ENCODE measurements around the gene SLC1A3.

The SLC1A3 gene

DNA sequence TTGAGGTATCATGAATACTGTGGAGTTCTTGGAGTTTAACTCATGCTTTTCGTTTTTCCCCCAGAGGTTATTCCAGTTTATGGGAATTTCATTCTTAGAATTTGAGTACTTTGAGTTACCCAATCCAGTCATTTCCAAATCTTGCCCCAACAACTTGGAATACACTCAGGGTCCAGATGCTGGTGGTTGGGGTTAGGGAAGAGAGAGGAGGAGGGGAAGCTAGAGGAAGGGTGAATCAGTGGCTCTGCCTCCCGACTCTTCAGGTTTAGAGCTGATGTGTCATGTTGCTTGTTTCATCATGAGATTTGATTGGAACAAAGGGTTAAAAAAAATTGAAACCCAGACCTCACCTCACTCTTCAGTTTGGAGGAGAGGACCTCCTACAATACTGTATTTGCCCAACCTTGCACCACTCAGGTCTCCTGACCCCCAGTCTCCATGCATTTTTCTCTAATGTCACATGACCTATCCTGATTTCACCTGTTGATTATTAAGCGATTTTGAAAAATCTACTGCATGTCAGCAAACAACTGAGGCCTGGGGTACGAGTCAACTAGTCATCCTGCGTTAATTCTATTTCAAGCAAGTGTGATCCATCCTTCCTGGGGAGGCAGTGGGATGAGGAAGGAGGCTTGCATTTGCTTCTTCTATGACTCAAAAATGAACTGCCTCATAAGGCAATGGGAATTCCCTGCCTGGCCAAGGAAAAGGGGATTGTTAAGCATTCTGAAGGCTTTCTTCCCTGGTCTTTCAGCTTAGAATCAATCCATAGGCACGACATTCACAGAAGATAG is 6.2 kb upstream of the SLC1A3 start:
- no peak for DNase-seq (ENCODE audit: low read depth, low spot score)

DNA sequence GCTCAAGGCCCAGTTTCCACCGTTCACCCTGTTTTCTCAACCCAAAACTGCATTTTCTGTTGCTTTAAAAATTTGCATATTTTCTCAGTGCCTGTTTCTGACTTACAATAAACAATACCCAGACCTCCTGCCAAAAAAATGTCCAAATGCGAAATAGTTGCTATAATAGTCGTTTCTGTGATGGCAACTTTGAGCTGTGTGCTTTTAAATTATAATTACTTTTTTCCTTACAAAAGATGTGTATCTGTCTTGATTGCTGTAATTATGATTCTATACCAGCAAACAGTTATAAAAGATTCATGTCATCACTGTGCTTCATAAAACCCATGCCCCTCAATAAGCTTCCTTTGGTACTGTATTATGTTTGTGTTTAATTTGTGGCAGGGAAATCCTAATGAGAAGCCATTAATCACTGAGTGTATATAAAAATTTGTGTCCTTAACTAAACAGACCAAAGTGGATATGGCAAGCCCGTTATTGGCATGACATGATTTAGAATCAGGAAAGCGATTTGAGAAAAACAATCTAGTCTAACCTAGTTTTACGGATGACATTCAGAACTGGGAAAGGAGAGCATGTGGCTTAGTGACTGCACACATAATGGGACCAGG is 5.4 kb upstream of the SLC1A3 start:
- DNase-seq (ENCODE audit: low read depth, low spot score): no peak

DNA sequence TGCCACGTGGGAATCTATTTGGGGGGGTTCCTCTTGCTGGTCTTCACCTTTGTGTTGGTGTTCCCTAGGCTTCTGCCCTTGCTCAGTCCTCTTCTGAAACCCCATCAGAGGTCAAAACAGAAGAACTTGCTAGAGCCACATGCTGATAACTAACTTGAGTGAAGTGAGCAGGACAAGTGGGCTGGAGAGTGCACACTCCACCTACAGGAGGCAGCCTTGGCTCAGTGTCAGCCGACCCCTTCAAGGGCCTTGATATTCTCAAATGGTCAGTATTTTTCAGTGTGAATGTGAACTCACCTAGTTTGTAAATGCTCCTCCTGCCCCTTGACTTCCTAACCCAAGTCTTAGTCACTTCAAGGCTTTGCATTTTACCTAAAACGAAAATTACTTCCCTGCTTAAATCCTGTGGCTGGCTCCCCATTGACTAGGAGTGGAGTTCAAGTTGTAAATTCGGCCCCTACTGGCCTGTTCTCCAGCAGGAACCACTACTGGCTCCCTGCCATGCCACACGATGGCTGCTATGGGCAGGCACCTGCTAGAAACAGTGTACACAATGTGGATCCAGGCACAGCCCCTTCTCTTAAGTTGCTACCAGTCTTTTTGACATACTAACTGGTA is 3.6 kb upstream of the SLC1A3 start:
- no peak for DNase-seq (ENCODE audit: low read depth, low spot score)

DNA sequence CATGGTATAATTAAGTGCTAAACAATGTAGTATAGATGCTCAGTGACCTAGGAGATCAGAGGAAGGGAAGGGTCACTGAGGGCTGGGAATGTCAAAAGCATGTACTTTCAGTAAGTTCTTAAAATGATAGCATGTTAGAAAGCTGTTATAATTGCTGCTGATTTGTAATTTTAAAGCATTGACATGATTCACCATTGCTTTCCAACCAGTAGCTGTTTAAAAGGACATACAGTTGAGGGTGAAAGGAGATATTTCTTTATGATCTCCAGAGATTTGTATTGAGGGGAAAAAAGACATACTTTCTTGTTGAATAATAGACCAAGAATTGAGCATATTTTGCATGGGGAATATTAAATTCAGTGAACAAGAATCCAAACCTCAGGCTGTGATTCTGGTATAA is 1.2 kb upstream of the SLC1A3 start:
- DNase-seq (ENCODE audit: low read depth, low spot score): no peak

DNA sequence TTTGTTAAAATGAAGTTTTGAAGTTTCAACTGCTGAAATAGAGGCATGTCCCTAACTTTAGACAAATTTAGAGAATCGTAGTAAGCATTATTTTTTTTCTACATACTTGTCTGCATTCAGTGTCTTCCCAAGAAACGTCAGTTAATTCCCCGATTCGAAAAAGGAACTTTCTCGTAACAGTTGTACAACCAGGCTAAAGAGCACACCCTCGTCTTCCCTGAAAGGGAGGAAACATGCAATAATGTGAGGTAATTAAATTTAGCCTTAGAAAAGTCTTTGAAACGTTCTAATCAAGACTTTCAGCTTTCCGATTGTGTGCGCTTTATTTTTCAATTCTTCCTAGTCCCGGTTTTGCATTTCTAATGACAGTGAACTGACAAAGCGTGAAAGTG is 374 bp upstream of the SLC1A3 start:
- no peak for DNase-seq (ENCODE audit: low read depth, low spot score)

DNA sequence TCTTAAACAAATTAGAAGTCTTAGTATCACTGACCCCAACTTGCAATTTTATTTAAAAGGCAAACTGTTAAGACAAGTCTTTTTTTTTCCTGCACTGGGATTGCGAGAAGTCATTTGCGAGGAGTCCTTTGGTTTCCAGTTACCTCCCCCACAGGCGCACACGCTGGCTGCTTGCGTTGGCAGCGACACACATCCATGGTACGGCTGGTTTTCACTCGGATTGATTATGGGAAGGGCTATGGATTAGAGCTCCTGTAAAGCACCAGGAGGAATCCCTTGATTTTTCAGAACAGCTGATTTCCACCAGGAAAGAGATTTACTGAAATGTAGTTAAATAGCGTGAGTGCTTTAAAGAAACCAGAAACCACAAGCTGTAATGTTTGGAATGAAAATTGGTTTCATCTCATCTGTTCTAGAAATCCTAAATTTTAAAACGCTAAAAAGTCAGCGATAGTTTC is 737 bp downstream of the SLC1A3 start:
- DNase-seq (ENCODE audit: low read depth, low spot score): no peak

DNA sequence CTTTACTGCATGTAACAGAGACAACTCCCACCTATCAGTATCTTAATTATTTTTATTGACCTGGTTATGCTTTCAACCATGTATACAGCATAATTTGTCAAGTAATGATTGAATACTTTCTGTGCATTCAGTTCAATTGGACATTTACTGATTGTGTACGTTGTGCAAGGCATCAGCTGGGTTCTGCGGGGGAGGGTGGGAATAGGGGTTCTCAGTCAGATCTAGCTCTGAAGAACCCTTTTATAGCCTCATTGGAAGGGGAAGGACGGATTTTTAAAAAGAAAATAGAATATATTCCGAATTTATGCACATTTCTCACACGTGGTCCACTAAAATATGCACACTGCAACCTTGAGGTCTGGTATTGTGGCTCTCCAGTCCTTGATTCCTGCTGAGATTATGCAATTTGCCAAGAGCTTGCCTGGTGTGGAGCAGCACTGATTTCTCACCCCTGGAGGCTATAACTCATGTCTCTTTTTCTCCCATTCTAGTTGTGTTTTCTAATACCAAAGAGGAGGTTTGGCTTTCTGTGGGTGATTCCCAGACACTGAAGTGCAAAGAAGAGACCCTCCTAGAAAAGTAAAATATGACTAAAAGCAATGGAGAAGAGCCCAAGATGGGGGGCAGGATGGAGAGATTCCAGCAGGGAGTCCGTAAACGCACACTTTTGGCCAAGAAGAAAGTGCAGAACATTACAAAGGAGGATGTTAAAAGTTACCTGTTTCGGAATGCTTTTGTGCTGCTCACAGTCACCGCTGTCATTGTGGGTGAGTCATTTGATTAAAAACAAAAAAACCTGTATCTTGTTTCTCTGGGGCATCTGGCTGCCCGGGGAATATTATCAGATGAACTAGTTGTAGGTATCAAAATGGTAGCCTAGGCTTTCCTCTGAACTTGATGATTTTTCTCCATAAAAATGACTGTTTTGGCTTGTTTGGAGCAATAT is 1.7 kb downstream of the SLC1A3 start:
- DNase-seq (ENCODE audit: low read depth, low spot score): no peak

DNA sequence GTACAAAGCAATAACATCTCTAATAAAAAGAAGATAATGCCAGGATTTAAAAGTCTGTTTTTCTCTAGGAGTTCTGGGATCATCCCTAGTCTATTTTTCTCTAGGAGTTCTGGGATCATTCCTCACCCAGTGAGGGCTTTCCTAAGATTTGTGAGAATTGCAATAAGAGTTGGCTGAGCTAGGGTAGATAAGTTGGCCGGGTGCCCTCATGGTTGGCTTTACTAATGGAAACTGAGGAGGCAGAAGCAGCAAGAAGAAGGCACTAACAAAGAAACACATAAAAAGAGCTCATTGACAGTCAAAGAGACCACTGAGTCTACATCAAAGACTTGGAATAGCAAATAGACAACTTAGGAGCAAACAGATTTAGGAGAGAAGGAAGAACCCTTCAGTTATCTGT is 4.2 kb downstream of the SLC1A3 start:
- DNase-seq (ENCODE audit: low read depth, low spot score): no peak

DNA sequence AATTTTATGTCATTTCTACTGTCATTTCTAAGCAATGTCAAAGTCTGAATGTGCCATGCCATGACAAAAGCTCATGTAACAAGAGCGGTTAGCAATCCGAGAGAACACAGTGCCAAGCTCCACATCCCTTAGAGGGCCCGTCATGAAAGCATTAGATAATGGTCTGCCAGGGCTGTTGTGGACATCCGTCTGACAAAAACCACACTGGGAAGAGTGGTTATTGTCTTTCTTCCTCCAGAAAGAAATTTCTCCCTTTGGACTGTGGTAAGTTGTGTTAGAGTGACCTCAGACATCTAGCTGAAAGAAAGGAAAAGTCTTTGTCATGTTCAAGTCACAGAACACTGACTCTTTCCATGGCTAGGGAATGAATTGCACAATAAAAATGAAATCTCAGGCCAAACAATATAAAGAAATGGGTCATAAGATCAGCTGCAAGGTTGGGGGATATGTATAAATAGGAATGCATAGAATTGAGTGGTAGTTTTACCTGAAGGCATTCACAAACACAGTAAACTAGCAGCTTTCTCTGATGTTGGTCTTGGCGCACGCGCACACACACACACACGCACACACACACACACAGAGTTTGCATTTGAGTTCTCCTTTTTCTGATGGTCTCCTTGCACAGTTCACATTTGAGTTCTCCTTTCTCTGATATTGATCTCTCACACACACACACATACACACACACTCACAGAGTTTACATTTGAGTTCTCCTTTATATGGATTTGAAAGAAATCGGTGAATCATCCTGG is 5.3 kb downstream of the SLC1A3 start:
- DNase-seq (ENCODE audit: low read depth, low spot score): no peak

DNA sequence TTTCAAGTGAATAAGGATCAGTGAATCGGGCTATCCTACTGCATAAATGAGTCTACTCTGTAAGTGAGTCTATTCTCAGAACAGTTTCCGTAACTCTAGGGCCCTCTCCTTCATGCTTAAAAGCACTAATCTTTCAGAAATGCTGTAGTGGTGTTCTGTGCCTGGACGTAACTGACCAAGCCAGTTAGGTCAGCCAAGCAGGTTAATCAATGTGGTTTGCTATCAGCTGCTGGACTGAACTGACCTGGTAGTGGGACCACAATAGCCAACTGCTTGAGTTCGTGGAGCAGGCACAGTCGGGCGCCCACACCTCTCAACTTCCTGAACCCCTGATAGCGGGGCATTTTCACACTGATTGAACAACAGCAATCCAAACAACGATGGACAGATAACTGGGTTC is 6.8 kb downstream of the SLC1A3 start:
- no peak for DNase-seq (ENCODE audit: low read depth, low spot score)

DNA sequence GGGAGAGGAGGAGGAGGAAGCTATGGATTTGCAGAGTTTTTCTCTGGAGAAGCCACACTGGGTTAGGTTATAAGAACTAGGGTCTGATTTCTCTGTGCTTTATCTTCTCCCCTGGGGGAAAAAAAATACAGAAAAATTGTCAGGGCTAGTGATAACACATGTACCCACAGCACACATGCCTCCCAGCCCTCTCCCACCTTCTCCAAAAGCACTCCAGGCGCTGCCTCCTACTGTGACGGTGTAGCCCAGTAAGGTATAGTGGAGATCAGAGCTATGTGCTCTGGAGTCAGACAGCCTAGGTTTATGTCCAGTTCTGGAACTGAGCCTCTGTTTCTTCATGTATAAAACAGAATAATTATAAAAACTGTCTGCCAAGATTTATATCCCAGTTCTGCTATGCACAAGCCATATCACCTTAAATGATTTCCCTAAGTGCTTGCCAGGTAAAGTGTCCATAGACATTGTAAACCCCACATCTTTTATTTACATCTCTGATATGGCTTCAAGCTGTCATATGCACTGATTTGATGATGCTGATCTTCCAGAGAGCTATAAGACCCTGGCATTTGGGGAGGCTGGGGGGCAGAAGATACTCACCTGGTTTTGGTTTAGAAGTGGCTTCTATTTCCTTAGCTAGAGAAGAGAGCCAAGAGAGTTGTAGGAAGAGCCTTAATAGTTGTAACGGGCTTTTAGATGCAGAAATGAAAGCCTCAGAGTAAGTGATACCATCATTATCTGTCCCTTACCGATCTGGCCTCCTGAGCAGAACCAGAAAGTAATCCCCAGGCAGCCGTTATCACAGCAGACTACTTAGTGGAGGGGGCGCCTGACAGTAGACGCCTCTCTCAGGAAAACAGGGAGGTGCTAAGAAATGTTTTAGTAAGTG is 7.6 kb downstream of the SLC1A3 start:
- no peak for DNase-seq (ENCODE audit: low read depth, low spot score)

DNA sequence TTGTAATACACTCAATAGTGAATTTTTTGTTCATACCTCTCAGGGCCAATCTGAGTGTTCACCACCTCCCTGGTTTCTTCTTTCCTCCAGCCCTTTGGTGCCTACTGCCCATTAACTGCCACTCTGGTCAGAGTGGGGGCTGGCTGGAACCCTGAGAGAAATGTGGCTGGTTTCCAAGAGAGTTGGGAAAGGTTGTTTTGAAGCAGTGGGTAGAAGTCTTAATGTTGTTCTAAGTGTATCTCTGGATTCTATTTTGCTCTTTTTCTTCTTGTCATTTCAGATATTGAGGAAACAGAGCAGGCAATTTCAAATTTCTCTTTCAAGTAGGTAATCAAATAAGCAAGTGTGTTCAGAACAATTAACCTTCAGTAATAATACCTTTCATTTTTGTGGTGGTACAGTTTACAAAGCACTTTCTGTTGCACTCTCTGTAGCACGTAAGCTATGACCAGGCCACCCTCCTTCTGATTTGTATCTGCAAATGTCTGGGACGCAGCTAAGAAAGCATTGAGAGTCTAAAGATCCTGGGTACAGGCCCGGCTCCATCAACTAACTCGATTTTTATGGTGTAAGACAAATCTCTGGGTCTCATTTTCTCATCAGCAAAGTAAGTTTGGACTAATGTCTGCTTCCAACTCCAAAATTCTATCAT is 8.4 kb downstream of the SLC1A3 start:
- no peak for DNase-seq (ENCODE audit: low read depth, low spot score)

DNA sequence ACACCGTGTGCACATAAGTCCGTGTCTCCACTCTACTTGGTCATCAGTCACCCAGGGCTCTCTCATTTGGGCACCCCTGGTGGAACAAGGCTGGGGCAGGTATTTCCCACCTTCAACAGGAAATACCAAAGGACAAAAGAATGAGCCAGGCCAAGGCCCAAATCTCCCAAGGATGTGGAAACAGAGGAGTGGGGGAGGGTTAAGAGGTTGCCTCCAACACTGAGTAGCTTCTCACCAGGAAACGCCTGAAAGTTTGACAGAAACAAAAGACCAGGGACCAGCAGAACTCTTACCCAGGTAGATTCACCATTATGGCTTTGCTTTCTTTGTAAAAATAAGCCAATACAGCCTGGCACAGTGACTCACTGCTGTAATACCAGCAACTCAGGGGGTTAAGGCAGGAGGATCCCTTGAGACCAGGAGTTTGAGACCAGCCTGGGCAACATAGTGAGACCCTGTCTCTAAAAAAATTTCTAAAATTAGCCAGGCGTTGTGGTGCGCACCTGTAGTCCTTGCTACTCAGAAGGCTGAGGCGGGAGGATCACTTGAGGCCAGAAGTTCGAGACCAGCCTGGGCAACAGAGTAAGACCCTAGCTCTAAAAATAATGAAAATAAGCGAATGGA is 12.7 kb downstream of the SLC1A3 start:
- DNase-seq (ENCODE audit: low read depth, low spot score): no peak

DNA sequence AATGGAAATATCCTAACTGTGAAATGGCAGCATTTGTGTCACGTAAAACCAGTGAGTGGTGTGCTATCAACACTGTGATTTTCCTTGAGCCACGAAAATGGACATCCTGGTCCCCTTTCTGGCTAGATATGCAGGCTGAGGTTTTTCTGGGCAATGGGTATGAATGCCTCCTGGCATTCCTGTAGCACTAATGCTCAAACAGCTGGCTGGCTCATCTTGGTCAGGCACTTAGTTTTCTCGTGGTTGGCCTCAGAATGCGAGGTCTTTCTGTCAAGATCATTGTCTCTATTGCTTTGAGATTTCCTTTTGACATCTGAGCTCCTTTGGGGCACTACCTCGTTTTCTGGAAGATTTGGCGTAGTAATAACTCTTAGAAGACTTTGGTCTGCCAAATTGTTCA is 15.6 kb downstream of the SLC1A3 start:
- no peak for DNase-seq (ENCODE audit: low read depth, low spot score)

DNA sequence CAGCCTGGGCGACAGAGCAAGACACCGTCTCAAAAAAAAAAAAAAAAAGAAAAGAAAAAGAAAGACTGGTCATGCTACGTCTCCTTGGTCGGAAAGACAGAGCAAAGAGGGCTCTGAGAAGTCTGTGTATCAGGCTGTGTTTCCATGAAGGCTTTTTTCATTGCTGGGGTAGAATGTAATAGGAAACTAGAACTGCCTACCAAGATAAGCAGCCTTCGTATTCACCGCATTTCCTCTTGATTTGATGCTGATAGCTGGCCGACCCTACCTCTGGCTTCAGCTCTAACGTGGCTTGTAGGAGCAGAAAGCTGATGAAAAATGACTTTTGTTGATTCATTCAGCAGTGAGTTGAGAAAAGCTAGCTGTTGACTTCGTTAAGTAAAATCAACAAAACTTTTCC is 17.4 kb downstream of the SLC1A3 start:
- DNase-seq (ENCODE audit: low read depth, low spot score): no peak

DNA sequence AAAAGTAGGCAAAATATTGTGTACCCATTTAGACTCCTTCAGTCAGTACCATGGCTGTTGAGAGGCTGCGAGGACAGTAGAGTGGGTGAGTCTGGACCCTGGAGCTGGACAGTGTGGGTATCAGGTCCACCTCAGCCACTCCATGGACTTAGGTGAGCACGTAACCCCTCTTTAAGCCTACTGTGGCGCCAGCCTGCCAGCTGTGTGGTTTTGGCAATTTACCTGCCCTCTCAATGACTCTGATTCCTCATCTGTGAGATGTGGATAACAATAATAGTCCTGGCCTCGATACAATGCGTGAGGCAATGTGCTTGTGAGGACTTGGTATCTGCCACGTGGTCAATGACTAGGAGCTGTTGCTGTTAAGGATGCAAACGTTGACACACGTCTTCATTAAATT is 17.9 kb downstream of the SLC1A3 start:
- DNase-seq (ENCODE audit: low read depth, low spot score): no peak

DNA sequence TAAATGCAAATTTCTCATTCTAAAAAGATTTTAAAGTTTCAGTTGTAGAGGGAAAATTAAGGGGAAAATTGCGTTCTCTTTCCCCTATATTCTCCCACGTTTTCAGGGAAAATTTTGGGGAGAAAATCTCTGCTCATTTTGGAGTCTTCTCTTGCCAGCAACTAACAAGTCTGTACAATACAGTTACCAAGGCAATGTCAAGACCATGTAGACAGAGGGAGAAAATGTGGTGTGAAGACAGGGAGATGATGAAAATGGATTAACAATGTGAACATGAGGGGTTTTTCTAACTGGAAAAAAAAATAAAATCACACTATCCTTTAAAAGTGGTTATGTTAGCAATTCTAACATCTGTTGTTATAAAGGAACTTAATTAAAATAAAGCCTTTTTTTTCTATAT is 22.3 kb downstream of the SLC1A3 start:
- DNase-seq (ENCODE audit: low read depth, low spot score): no peak

DNA sequence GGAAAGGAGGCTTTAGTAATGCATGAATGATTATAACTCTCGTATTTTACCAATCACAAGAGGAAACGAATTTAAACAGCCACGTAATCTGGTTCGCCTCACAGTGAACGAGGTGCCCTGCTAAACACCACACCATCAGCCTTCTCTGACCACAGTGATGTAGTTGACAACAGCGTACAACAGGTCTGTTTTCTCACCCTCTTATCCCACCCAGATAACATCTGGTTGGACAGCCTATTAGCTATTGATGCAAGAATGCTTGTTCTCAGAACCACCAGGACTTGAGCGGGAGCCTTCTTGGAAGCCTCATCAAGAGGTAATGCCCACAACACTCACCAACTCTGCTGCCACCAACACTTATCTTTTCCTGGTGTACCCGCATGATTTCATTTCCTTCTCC is 23.3 kb downstream of the SLC1A3 start:
- DNase-seq (ENCODE audit: low read depth, low spot score): no peak

All from smooth muscle cell of the brain vasculature (primary cell).